ENCODE data around the gene APOC4.

GRCh38 chr19:44975444-44975843 lies 33.4 kb downstream of the APOC4 start:
- TF ChIP-seq GATA3 (IDR thresholded peaks at IDR 0.05; ENCODE audit: low read depth, low read length) = no peak
- no peak for TF ChIP-seq GATA2 (IDR thresholded peaks at IDR 0.05; ENCODE audit: low read depth, low read length)

Data from SH-SY5Y (cell line).